GM18907 (cell line): ENCODE measurements around the gene ASB18.

Source experiments
- ATAC-seq: cut with Tn5 transposase; IDR thresholded peaks from one replicate; pipeline ENCODE4 v1.9.1; 2021; ENCODE audit warnings: mild to moderate bottlenecking, moderate library complexity; ENCODE audit not compliant: unreplicated experiment

Gene ASB18

DNA sequence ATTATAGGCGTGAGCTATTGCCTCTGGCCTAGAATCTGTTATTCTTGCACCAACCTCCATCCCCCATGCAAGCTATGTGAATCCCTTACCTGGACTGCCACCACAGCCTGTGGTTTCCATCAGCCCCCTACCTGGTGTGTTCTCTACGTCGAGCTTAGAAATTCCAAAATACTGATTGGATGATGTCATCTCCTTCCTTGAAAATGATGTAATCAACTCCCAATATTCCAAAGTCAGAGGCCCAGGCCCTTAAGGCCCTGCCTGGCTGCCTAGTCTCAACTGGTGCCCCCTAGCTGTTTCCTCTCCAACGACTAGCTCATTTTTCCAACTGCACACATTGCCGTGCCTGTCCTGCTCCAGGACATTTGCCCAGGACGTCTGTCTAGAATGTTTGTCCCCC lies 54.7 kb downstream of the ASB18 start:
- no peak for ATAC-seq

DNA sequence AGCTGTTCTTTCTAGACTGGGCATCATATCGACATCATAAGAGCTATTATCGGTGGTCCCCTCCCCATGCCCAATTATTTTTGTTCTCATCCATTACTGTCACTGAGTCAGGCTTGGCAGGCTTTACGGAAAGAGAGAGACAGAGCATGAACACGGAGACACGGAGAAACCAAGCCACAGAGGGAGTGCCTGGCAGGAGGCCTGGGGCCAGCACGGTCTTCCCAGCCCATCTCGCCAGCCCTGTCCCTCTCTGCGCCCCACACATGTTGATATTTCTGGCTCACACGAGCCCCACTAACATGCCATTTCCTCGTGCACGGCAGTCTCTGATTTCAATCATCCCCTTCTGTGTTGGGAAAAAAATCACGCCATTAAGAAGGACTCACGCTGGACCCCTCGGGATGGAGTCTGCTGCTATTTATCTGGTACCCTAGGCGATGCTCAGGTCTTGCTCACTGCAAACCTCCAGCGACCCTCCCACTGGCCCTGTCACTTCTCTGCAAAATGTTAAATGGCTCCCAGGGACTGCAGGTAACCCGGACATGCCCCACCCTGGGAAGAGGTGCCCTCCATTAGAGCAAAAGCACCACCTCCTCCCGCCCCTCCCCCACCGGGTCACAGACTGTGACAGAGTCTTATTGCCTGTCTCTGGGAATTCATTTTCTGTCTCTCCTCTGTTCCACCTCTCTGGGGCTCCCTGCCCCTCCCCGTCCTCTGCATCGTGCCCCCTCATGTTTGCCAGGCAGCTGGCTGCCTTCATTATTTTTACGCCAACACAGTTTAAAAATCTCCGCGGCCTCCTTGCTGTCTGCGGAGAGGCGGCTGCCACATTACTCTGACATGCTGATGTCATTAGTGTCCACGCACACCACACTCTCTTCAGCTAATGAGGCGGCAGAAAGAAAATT lies 55.9 kb downstream of the ASB18 start:
- ATAC-seq = no peak

DNA sequence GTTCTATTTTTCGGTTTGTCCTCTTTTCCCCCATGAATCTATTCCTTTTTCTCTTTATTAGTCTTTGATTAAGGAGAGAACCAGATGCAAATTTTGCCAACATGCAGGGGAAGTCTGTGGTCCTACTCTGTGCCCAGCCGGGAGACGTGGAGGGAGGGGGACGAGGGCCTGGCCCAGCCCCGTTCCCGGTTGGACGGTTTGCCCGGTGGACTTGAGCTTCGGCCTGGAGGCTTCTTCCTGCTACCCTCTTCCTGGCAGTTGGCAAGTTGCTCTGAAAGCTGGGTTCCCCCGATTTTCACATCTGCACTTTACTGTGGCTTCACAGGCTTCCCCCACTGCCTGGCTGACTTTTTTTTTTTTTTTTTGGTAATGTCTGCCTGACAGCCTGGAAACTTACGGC lies 56.7 kb downstream of the ASB18 start:
- ATAC-seq = no peak

DNA sequence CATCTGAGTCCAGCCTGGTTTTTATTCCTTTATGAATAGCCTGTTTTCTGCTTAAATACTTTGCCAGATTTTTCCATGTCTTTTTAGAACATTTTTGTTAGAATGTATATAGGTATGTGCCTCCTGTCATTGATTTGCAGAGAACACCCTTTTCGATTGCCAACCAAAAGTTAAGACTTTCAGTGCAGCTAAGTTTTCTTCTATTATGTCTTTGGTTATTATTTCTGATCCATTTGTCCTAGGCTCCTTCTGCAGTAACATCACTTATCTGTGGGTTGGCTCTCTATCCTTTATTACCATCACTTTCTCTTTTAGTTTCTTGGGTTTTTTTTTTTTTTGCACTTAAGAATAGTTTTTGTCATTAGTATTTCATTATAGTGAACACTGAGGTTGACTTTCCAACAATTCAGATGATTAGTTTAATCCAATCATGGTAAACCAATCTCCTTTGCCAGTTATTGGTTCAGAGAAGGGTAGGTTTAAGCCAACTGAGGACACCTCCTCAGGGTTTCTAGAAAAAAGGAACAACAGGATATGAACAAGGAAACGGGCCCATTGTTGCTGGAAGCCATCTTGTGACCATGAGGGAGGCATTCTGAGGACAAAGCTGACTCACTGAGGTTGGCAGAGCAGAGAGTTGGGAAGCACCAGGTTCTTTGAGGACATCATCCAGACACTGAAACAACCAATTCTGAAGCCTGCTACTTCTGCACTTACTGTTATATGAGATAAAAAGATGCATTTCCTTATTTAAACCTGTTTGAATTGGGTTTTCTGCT lies 58.1 kb downstream of the ASB18 start:
- no peak for ATAC-seq

DNA sequence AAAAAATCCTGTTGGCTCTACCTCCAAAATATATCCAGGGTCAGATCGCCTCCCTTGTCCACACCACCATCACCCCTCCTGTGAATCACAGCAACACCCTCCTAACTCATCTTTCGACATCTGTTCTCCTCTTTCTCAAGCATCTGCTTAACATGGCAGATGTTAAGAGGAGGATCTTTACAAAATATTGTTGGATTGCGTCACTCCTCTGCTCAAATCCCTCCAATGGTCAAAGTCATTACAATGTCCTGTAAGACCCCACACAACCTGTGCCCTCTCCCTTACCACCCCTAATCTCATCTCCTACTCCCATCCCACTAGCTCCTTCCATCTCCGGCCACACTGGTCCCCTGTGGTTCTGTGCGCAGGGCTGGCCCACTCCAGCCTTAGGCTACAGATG lies 59.3 kb downstream of the ASB18 start:
- ATAC-seq = no peak

DNA sequence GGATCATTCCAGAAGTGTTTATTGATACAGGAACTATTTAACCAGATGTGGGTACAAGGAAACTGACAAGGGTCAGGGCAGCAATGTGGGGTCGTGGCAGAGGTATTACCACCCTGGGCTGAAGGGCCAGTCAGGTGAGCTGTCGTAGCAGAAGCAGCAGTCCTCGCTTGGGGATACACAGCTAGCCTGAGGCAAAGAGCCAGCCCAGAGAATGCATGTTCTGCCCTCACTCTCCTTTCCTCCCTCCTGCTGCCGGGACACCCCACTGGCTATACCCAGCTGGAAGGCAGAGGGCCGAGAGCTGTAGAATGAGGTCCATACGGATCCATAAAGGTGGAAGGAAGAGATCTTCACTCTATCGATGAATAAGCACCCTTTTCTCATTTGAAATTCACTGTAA lies 63.8 kb downstream of the ASB18 start:
- no peak for ATAC-seq

DNA sequence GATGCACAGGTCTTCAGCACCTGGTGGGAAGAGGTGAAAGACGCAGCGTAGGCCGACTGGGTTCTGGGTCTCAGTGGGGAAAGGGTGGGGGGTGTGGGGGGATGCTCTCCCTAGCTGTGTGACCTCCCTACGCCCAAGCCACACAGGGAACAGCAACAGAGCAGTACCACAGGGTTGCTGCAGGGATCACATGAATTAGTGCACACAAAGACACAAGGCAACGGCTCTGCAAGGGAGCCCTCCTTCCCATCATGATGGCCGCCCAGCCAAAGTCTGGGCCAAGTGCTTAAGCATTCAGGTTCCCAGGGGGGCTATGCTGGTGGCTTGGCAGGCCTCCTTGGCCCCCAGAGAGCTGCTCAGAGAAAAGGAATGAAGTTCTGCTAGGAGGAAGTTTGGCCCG lies 67.8 kb downstream of the ASB18 start:
- no peak for ATAC-seq

DNA sequence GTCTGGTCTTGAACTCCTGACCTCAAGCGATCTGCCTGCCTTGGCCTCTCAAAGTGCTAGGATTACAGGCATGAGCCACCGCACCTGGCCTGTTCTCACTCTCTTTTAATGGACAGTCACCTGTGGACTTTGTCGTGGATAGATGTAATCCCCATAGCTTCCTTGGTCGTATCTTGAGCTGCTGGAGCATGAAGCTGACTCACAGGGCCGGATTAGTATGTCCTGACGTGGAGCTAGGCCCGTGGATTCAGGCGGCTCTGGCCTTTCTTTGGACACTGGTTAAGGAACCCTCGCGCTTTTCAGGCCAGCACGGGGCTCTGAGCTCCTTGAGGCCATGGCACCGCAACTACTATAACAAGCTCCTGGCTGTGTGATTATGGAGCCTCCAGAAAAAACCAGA lies 68.5 kb downstream of the ASB18 start:
- no peak for ATAC-seq

DNA sequence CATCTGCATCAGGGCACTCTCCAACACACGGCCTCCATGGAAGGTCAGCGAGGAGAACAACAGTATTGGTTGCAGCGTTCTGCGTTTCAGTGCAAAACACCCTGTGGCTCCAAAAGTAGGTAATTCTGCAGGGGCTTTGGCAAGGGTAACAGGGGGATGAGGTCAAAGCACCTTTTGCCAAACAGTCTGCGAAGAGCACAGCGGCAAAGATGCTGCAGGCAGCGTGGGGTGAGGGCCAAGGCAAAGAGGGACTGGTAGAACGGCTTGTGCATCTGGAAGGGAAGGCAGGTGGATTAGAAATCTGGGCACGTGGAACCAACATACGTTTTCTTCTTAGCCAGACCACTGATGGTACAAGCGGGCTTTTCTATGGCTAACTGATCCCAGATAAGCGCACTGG lies 69.4 kb downstream of the ASB18 start:
- ATAC-seq = no peak

DNA sequence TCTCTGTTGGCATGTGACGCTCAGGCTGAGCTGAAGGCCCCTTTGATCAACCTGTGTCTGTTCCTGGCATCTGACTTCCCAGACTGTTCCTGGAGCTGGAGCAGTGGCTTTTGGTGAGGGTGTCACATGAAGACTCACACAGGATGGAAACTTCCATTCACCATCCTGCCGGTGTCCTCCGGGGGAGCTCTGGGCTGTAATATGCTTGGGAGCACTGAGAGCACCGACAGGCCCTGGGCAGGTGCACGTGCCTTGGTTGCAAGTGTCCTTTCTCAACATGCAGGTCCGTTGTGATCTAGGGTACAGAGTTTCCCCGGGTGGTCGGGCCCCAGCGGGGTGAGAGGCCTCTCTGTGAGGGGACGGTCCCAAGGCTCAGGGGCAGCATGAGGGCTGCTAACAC lies 71.2 kb downstream of the ASB18 start:
- no peak for ATAC-seq

DNA sequence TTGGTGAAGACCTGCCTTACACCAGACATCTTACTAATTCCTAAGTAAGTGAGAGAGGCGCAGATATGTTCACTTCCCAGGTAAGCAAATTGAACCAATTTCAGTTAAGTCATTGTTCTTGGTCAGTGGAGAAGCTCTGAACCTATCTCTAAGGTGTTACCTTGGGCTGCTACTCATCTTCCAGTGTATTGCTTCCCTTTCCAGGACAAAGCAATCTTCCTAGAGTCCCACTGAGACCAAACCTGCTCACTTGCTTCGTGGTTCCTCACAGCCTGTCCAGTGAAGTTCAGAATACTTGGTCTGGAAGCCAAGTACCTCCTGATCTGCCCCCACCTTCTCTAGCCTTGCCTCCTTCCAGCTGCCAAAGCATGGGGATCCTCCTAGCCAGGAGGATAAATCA lies 73.5 kb downstream of the ASB18 start:
- no peak for ATAC-seq

DNA sequence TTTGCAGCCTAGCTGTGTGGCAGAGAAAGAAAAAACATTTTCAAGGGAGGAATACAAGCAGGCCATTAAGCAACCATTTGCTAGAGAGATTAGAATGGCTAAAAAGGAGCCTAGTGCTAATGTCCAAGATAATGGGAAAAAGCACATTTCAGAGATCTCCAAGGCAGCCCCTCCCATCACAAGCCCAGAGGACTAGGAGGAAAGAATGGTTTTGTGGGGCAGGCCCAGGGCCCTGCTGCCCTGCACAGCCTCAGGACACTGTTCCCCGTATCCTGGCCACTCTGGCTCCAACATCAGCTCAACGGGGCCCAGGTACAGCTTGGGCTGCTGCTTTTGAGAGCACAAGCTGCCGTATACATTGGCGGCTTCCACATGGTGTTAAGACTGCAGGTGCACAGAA lies 79.5 kb downstream of the ASB18 start:
- ATAC-seq = no peak

DNA sequence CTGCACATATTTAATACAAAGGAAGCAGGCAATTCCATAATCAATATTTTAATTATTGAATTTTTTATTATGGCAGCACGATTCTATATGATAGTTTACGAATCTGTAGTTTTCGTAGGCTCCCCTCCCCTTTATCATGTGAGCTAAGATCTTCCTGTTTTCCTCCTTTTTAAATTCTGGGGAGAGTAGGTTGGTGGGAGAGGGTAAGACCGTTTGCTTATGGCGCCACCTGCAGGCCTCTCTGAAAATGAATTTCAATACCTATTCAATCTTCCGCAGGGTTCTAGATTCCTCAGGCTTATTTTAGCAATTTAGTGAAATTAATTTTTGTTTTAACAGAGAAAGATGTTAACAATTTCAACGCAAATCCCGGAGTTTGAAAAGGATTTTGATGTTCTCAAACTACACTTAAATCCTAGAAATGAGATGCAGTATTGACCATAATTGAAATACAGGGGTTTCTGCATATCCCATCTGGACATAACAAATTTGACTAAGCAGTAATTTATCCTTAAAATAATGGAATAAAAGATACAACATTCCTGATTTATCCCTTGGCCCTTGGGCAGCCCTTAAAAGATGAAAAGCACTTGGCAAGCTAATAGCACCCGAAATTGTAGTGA lies 83.3 kb downstream of the ASB18 start:
- ATAC-seq = no peak

DNA sequence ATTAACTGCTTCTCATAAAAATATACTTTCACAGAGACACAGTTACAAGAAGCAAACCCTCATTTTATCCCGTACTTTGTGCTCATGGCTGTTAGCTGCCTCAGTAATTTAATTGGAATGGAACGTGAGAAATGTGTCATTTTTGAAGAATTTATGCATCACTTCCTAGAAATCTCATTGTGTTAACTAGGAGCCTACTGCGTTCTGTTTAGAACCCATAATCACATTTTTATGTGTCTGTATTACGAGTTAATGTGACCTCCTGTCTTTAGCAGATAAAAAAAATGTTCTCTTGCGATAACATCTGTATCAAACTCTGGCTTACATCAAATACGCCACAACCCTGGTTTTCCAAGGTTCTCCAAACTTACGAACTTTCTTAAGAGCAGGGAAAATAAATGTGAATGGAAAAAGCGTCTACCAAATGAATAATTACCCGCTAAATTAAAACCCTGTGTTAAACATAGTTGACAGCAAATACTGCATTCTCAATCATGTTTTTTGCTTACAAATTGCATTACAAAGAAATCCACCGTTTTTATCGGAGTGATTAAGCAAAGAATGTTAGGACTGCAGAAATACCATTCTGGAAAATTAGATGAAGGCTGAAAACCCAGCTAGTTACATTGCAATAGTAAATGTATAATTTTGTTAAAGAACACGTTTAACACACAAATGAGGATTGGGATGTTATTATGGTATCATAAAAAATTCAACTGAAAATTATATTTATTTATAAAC lies 84.0 kb downstream of the ASB18 start:
- ATAC-seq = no peak

DNA sequence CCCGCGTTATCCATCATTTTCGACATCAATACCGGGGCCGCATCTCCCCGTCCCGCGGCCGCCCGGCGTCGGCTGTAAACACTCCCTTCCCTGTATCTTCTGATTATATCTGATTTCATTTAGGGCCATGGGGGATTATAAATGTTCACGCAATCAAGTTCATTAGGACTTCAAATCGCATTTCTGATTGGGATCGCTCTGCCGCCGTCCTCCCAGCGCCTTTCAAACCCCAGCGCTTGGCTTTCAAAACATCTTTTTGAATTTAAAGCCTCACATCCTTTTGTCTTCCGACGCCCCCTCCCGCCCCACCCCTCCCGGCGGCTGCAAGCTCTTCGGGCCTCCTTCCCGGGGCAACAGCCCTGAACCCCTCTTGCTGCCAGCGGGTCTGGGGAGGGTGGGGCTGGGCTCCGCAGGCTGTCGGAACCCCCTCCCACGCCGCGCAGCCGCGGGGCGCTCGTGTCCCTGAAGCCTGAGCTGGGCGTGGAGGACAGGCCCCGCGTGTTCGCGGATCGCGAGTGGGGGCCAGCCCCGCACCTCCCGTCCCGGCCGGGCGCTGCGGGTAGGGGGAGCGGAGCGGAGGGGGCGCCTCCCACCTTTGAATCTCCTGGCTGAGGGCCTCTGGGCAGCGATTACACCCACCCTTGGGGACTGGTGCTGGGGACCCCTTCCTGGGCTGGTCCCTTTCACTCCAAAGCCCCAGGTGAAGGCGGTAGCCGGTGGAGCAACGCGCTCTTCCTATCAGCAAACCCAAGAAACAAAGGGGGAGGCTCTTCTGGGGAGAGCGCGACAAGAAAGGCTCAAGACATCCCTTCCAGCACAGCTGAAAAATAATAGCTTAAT lies 84.8 kb downstream of the ASB18 start:
- ATAC-seq = no peak

DNA sequence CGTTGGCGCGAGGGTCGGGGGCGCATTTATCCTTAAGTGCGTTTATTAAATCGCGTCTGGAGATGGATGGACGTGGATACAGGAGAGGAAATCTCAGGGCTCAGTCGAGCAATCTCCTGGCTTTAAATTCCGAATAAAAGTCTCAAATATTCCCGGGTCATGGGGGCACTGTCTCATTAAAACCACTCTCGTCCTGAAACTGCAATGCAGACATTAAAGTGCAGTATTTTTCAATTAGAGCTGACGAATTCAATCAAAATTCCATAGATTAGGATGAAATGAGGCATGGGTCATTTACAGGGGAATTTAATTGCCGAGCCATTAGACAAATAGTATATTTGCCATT lies 85.3 kb downstream of the ASB18 start:
- no peak for ATAC-seq

DNA sequence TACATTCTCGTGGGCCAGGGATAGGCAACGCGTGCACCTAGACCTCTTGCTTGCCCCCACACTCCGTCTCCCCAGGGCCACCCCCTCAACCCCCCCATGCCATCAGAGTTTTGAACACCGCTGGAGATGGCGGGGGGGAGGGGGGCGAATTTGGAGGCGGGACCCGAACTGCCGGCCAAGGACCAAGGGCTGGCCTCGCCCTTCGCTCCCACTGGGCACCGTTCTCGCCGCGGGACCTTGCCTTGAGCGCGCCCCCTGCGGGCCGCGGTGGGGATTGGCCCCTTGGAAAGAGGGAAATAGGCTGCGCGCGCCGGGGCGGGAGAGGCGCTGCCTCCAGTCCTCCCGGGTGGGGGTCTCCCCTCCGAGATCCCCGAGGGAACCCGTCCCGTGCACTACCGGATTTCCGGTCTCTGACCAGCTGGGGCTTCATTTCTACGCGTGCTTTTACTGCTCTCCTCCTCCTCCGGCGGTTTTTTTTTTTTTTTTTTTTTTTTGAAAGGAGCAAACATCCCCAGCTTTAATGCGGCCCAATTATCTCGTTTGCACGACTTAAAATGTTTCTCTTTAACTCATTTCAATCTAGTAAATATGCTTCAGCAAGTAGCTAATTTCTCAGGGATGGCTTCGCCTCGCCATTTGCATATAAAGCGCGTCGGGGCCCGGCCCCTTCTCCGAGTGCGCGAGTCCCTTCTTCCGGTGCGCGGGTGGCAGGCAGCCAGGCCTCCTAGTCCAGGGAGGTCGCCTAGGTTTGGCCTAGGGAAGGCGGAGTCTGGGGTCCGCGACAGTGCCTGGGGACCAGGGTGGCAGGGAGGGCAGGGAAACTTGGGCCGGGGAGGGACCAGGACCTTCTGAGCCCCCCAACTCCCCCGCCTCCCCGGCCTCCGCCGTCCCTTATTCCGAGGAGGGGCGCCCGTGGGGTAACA lies 86.0 kb downstream of the ASB18 start:
- ATAC-seq = no peak

DNA sequence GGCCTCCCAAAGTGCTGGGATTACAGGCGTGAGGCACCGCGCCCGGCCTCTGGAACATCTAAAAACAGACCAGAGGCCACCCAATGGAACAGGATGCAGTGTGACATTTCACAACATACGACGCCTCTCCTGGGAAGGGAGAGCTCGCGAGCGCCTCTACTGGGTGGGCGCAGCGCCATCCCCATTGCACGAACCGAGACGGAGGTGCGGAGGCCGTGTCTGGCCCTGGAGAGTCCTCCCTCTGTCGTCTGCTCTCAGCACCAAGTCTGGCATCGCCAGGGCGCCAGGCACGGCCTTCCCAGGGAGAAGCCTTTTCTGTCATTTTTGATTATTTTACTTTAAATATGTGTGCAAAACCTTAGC lies 86.6 kb downstream of the ASB18 start:
- ATAC-seq = no peak

DNA sequence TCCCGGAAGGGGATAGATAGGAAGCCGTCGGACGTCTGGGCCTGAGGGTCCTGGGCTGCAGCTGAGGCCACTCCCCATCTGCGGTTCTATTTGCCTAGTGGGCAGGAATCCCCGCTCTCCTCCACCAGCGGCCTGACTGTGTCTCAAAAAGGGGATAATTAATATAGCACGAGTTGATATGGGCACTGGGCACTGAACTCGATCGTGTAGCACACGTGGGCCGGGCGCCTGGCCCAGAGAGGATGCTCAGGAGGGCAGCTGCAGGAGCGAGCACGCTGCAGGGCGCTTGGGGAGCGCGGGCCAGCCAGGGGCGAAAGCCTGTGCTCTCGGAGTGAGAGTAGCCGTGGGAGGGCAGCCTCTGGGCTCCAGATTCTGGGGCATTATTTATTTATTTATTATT lies 87.3 kb downstream of the ASB18 start:
- no peak for ATAC-seq
